ENCODE results near the gene CRIP2. TPM values are rescaled to one million over a fixed set of nuclear protein-coding genes. Genes with fewer than 3 reads are reported as not detected.

Gene CRIP2
- total and polyA plus RNA-seq, 10 of the 15 experiments (the other 5 are each of a cell fraction or from before 2014, with no cell fraction given) = 0.04 to 0.62 (median 0.37) TPM; not detected in 5

DNA sequence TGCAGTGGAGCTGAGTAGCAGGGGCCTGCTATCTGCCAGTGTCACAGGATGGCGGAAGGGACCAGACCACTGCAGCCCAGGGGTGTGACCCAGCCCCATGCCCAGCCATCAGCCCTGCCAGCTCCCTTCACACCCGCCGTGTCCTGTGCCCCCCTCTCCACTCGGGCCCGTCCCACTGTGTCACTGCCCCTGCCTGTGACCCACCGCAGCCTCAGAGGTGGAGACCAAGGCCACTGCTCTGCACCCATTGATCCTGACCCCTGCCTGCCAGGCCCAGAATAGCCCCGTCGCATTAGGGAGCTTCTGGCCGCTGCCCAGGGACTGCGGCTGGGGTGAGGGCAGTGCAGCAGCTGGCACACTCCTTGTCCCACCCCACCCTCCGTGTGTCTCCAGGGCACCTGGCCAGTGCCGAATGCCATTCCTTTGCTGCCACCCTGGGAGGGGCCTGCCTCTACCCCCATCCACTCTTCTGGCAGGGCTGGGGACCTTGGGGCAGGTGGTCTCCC, 2.1 kb upstream of the CRIP2 start (continued):
- TF ChIP-seq TAF1 (IDR thresholded peaks at IDR 0.05; ENCODE audit: borderline replicate concordance, low read depth, low read length) (no peak), GATAD2B (conservative IDR thresholded peaks at IDR 0.05; ENCODE audit: low read depth) (no peak), BRCA1 (IDR thresholded peaks at IDR 0.05; ENCODE audit: low read depth, low read length) (no peak), RAD21 (IDR thresholded peaks at IDR 0.05; ENCODE audit: insufficient read depth, low read depth, low read length) (no peak), ZNF384 (IDR thresholded peaks at IDR 0.05; ENCODE audit: borderline replicate concordance, low read depth, low read length) (no peak), NFIC (IDR thresholded peaks at IDR 0.05; ENCODE audit: low read depth, low read length) (no peak)
- TF ChIP-seq, protein P1, sequence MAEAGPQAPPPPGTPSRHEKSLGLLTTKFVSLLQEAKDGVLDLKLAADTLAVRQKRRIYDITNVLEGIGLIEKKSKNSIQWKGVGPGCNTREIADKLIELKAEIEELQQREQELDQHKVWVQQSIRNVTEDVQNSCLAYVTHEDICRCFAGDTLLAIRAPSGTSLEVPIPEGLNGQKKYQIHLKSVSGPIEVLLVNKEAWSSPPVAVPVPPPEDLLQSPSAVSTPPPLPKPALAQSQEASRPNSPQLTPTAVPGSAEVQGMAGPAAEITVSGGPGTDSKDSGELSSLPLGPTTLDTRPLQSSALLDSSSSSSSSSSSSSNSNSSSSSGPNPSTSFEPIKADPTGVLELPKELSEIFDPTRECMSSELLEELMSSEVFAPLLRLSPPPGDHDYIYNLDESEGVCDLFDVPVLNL (IDR thresholded peaks at IDR 0.05; ENCODE audit: low read depth, low read length) = no peak
- TF ChIP-seq, protein P2, sequence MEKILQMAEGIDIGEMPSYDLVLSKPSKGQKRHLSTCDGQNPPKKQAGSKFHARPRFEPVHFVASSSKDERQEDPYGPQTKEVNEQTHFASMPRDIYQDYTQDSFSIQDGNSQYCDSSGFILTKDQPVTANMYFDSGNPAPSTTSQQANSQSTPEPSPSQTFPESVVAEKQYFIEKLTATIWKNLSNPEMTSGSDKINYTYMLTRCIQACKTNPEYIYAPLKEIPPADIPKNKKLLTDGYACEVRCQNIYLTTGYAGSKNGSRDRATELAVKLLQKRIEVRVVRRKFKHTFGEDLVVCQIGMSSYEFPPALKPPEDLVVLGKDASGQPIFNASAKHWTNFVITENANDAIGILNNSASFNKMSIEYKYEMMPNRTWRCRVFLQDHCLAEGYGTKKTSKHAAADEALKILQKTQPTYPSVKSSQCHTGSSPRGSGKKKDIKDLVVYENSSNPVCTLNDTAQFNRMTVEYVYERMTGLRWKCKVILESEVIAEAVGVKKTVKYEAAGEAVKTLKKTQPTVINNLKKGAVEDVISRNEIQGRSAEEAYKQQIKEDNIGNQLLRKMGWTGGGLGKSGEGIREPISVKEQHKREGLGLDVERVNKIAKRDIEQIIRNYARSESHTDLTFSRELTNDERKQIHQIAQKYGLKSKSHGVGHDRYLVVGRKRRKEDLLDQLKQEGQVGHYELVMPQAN (conservative IDR thresholded peaks at IDR 0.05) = no peak

DNA sequence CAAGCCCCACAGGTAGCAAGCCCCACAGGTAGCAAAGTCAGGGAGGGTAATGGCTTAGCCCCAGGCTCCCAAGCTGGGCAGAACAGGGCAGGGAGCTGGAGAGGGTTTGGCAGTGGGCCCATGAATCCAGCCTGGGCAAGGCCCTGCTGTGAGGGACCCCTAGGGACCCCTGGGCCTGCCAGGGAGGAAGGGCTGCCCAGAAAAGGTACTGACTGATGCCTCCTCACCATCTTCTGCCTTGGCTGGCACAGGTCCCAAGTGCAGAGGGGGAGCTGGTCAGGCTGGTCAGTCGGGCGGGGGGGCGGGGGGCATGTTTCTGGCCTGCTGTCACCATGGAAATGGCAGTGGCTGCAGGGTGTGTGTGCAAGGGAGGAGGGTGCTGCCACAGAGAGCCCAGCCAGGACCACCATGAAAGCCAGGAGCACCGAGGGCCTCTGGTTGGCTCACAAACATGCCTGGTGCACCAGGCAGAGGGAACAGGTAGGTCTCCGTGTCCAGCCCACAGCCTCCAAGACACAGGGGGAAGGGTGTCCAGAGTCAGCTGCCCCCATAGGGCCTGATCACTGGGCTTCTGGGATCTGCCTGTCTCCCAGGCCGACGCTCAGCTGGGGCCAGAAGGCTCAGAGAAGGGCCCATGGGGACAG, 1.5 kb upstream of the CRIP2 start:
- H2AFZ ChIP-seq (ENCODE audit: control insufficient read depth, low read depth, low read length) = no peak overlapping the region
- ChIA-PET CTCF (no interaction called here), SMC1A (ENCODE audit: uncharacterized antibody, unreplicated experiment) (no interaction called here), POLR2A (no interaction called here), RAD21 (ENCODE audit: unreplicated experiment) (no interaction called here)
- BruUV-seq (replicated peaks) = no TSS peak
- 34% methylated on average over 7 of the region's 7 CpGs for WGBS (ENCODE audit: insufficient coverage, insufficient replicate concordance, low lambda C conversion rate, missing lambda C conversion rate)
- intact Hi-C loops (cut with micrococcal nuclease; ENCODE audit: unreplicated experiment) (no loop called here), in situ Hi-C loops (cut with MboI) (no loop called here)
- H3K9ac ChIP-seq (ENCODE audit: control insufficient read depth, insufficient read depth, low read length) = no peak overlapping the region
- H4K20me1 ChIP-seq (ENCODE audit: control insufficient read depth, insufficient read depth) = no peaks in the 10 kb centered on the region
- no peak overlapping the region for H3K4me3 ChIP-seq
- peaks cover 4 to 11% of the 10 kb centered on the region in 2 experiments; a peak in 3 of 4 replicates for H3K27me3 ChIP-seq (replicated peaks in 1 of 2; ENCODE audit: control insufficient read depth in 2 of 2, insufficient read depth in 2 of 2, low read length in 1 of 2)
- no peaks in the 10 kb centered on the region for H3K4me1 ChIP-seq (ENCODE audit: control insufficient read depth, insufficient read depth, low read length)
- no peak overlapping the region for H3K27ac ChIP-seq (ENCODE audit: control insufficient read depth, insufficient read depth)
- no peak for ATAC-seq
- H3K4me2 ChIP-seq (ENCODE audit: control insufficient read depth, insufficient read depth) = no peak overlapping the region
- DNase-seq (ENCODE audit: low read depth, low spot score) = no peak
- no peaks in the 10 kb centered on the region for H3K79me2 ChIP-seq (ENCODE audit: control insufficient read depth, insufficient read depth, low read length)
- no peak for FAIRE-seq
- peaks cover 0 to 7% of the 10 kb centered on the region in 2 experiments; a peak in 2 of 4 replicates for H3K36me3 ChIP-seq (ENCODE audit: control insufficient read depth in 2 of 2, insufficient read depth in 2 of 2, low read length in 1 of 2)
- no peaks in the 10 kb centered on the region; the same call in 2 of the 3 replicates for H3K9me3 ChIP-seq (replicated peaks; ENCODE audit: control insufficient read depth, insufficient read depth, low read length)
- TF ChIP-seq, protein P3, sequence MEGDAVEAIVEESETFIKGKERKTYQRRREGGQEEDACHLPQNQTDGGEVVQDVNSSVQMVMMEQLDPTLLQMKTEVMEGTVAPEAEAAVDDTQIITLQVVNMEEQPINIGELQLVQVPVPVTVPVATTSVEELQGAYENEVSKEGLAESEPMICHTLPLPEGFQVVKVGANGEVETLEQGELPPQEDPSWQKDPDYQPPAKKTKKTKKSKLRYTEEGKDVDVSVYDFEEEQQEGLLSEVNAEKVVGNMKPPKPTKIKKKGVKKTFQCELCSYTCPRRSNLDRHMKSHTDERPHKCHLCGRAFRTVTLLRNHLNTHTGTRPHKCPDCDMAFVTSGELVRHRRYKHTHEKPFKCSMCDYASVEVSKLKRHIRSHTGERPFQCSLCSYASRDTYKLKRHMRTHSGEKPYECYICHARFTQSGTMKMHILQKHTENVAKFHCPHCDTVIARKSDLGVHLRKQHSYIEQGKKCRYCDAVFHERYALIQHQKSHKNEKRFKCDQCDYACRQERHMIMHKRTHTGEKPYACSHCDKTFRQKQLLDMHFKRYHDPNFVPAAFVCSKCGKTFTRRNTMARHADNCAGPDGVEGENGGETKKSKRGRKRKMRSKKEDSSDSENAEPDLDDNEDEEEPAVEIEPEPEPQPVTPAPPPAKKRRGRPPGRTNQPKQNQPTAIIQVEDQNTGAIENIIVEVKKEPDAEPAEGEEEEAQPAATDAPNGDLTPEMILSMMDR (IDR thresholded peaks at IDR 0.05 in 2 of 3, conservative IDR thresholded peaks at IDR 0.05 in 1 of 3; ENCODE audit: control insufficient read depth in 2 of 3, extremely low read depth in 1 of 3, insufficient read depth in 1 of 3, low read depth in 3 of 3, low read length in 3 of 3) = no peak
- TF ChIP-seq STAT1 (conservative IDR thresholded peaks at IDR 0.05) (no peak), ZZZ3 (IDR thresholded peaks at IDR 0.05; ENCODE audit: control insufficient read depth, insufficient read length, low read depth) (no peak)
- TF ChIP-seq, protein P4, sequence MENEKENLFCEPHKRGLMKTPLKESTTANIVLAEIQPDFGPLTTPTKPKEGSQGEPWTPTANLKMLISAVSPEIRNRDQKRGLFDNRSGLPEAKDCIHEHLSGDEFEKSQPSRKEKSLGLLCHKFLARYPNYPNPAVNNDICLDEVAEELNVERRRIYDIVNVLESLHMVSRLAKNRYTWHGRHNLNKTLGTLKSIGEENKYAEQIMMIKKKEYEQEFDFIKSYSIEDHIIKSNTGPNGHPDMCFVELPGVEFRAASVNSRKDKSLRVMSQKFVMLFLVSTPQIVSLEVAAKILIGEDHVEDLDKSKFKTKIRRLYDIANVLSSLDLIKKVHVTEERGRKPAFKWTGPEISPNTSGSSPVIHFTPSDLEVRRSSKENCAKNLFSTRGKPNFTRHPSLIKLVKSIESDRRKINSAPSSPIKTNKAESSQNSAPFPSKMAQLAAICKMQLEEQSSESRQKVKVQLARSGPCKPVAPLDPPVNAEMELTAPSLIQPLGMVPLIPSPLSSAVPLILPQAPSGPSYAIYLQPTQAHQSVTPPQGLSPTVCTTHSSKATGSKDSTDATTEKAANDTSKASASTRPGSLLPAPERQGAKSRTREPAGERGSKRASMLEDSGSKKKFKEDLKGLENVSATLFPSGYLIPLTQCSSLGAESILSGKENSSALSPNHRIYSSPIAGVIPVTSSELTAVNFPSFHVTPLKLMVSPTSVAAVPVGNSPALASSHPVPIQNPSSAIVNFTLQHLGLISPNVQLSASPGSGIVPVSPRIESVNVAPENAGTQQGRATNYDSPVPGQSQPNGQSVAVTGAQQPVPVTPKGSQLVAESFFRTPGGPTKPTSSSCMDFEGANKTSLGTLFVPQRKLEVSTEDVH (IDR thresholded peaks at IDR 0.05; ENCODE audit: low read depth, partially characterized antibody) = no peak
